G401 (cell line): ENCODE measurements around the gene MUC5B. TPM values are rescaled to one million over a fixed set of nuclear protein-coding genes. Genes with fewer than 3 reads are reported as not detected.
"Not testable (repeated sequence)": the region's sequence is repeated elsewhere in the genome, so short reads cannot be mapped to it uniquely, and the experiment has no call there.

Experiments
- DNase-seq: peaks from one replicate; pipeline ENCODE4 v3.0.0-alpha.2; 2015; ENCODE audit warnings: low spot score
- in situ Hi-C: cut with HindIII; loops from 2 replicates; pipeline ENCODE4 v1.10.0; 2016; ENCODE audit warnings: low sequenced_read_pairs, mixed read lengths
- total RNA-seq: library from RNA; depleted of rRNA; stranded (reverse); fragments of >200 nt; shearing (Covaris generic); gene quantifications from 2 replicates; pipeline ENCODE4 v1.2.3, GENCODE V29; 2014

Gene MUC5B
- total RNA-seq, 1 experiment from 2014 or later, result not detected

DNA sequence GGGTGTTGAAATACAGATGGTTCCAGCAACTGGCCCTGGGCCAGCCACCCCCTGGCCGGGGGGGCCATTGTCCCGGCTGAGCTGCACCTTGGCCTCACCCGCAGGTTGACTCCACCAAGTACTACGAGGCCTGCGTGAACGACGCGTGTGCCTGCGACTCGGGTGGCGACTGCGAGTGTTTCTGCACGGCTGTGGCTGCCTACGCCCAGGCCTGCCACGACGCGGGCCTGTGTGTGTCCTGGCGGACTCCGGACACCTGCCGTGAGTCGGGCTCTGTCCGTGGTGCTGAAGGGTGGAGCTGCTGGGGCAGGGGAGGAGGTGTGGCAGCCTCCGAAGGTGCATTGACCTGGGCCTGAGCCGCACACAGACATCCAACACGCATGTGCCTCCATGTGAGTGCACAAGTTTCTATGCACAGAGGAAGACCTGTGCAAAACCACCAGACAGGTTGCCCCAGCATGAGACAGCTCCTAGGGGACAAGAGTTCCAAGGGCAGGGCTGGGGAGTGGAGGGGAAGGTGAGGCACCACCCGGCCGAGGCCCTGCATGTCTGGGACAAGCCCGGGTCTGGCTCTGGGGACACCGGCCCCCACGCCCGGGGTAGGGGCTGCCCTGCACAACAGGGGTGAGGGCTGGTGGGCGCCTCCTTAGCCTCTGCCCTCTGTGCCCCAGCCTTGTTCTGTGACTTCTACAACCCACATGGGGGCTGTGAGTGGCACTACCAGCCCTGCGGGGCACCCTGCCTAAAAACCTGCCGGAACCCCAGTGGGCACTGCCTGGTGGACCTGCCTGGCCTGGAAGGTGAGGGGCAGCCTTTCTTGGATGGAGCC lies 16.1 kb downstream of the MUC5B start:
- in situ Hi-C loops, result no loop called here
- DNase-seq, result no peak

DNA sequence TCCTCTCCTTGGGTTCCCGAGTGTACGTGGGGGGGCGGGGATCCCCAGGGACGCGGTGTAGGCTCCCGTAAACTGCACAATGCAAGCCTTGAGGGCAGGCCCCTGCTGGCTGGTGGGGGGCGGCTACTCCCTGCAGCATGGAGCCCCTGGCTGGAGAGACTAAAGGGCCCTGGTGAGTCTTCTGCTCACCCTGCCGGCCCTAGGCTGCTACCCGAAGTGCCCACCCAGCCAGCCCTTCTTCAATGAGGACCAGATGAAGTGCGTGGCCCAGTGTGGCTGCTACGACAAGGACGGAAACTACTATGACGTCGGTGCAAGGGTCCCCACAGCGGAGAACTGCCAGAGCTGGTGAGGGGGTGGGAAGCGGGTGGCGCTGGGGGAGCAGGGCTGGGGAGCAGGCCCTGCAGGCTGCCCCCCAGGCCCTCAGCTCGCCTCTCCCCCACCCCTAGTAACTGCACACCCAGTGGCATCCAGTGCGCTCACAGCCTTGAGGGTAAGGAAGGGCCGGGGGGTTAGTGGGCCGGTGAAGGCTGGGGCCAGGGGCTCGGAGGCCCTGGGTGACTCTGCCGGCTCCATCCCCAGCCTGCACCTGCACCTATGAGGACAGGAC lies 16.8 kb downstream of the MUC5B start:
- no peak for DNase-seq
- in situ Hi-C loops, result no loop called here

DNA sequence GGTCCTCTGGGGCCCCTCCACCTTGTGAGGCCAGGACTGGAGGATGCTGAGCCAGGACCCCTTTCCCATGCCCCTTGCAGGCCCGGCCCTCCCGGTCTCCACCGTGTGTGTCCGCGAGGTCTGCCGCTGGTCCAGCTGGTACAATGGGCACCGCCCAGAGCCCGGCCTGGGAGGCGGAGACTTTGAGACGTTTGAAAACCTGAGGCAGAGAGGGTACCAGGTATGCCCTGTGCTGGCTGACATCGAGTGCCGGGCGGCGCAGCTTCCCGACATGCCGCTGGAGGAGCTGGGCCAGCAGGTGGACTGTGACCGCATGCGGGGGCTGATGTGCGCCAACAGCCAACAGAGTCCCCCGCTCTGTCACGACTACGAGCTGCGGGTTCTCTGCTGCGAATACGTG lies 17.9 kb downstream of the MUC5B start:
- in situ Hi-C loops, result no loop called here
- no peak for DNase-seq

DNA sequence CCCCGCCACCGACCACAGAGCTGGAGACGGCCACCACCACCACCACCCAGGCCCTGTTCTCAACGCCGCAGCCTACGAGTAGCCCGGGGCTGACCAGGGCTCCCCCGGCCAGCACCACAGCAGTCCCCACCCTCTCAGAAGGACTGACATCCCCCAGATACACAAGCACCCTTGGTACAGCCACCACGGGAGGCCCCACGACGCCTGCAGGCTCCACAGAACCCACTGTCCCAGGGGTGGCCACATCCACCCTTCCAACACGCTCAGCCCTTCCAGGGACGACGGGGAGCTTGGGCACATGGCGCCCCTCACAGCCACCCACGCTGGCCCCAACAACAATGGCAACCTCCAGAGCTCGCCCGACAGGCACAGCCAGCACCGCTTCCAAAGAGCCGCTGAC lies 18.8 kb downstream of the MUC5B start:
- DNase-seq, result no peak

DNA sequence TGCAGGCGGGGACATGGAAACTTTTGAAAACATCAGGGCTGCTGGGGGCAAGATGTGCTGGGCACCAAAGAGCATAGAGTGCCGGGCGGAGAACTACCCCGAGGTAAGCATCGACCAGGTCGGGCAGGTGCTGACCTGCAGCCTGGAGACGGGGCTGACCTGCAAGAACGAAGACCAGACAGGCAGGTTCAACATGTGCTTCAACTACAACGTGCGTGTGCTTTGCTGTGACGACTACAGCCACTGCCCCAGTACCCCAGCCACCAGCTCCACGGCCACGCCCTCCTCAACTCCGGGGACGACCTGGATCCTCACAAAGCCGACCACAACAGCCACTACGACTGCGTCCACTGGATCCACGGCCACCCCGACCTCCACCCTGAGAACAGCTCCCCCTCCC lies 19.4 kb downstream of the MUC5B start:
- in situ Hi-C loops, result no loop called here

More for the DNA sequence above, 18.8 kb downstream of the MUC5B start:
- in situ Hi-C loops, result no loop called here

DNA sequence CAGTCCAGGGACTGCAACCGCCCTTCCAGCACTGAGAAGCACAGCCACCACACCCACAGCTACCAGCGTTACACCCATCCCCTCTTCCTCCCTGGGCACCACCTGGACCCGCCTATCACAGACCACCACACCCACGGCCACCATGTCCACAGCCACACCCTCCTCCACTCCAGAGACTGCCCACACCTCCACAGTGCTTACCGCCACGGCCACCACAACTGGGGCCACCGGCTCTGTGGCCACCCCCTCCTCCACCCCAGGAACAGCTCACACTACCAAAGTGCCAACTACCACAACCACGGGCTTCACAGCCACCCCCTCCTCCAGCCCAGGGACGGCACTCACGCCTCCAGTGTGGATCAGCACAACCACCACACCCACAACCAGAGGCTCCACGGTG lies 19.9 kb downstream of the MUC5B start:
- in situ Hi-C loops, DNase-seq: not testable (repeated sequence)

More for the DNA sequence above, 19.4 kb downstream of the MUC5B start:
- no peak for DNase-seq

DNA sequence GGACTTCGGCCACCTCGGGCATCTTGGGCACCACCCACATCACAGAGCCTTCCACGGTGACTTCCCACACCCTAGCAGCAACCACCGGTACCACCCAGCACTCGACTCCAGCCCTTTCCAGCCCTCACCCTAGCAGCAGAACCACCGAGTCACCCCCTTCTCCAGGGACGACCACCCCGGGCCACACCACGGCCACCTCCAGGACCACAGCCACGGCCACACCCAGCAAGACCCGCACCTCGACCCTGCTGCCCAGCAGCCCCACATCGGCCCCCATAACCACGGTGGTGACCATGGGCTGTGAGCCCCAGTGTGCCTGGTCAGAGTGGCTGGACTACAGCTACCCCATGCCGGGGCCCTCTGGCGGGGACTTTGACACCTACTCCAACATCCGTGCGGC lies 20.7 kb downstream of the MUC5B start:
- DNase-seq, in situ Hi-C loops: not testable (repeated sequence)

DNA sequence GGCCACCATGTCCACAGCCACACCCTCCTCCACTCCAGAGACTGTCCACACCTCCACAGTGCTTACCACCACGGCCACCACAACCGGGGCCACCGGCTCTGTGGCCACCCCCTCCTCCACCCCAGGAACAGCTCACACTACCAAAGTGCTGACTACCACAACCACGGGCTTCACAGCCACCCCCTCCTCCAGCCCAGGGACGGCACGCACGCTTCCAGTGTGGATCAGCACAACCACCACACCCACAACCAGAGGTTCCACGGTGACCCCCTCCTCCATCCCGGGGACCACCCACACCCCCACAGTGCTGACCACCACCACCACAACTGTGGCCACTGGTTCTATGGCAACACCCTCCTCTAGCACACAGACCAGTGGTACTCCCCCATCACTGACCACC lies 21.7 kb downstream of the MUC5B start:
- DNase-seq, in situ Hi-C loops: not testable (repeated sequence)

DNA sequence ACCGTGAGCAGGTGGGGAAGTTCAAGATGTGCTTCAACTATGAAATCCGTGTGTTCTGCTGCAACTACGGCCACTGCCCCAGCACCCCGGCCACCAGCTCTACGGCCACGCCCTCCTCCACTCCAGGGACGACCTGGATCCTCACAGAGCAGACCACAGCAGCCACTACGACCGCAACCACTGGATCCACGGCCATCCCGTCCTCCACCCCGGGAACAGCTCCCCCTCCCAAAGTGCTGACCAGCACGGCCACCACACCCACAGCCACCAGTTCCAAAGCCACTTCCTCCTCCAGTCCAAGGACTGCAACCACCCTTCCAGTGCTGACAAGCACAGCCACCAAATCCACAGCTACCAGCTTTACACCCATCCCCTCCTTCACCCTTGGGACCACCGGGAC lies 22.9 kb downstream of the MUC5B start:
- in situ Hi-C loops, result not testable (repeated sequence)

DNA sequence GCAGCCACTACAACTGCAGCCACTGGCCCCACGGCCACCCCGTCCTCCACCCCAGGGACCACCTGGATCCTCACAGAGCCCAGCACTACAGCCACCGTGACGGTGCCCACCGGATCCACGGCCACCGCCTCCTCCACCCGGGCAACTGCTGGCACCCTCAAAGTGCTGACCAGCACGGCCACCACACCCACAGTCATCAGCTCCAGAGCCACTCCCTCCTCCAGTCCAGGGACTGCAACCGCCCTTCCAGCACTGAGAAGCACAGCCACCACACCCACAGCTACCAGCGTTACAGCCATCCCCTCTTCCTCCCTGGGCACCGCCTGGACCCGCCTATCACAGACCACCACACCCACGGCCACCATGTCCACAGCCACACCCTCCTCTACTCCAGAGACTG lies 23.4 kb downstream of the MUC5B start:
- DNase-seq, in situ Hi-C loops: not testable (repeated sequence)

More for the DNA sequence above, 22.9 kb downstream of the MUC5B start:
- not testable (repeated sequence) for DNase-seq

DNA sequence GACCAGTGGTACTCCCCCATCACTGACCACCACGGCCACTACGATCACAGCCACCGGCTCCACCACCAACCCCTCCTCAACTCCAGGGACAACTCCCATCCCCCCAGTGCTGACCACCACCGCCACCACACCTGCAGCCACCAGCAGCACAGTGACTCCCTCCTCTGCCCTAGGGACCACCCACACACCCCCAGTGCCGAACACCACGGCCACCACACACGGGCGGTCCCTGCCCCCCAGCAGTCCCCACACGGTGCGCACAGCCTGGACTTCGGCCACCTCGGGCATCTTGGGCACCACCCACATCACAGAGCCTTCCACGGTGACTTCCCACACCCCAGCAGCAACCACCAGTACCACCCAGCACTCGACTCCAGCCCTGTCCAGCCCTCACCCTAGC lies 24.2 kb downstream of the MUC5B start:
- DNase-seq, in situ Hi-C loops: not testable (repeated sequence)

DNA sequence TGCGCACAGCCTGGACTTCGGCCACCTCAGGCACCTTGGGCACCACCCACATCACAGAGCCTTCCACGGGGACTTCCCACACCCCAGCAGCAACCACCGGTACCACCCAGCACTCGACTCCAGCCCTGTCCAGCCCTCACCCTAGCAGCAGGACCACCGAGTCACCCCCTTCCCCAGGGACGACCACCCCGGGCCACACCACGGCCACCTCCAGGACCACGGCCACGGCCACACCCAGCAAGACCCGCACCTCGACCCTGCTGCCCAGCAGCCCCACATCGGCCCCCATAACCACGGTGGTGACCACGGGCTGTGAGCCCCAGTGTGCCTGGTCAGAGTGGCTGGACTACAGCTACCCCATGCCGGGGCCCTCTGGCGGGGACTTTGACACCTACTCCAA lies 26.1 kb downstream of the MUC5B start:
- DNase-seq, in situ Hi-C loops: not testable (repeated sequence)

DNA sequence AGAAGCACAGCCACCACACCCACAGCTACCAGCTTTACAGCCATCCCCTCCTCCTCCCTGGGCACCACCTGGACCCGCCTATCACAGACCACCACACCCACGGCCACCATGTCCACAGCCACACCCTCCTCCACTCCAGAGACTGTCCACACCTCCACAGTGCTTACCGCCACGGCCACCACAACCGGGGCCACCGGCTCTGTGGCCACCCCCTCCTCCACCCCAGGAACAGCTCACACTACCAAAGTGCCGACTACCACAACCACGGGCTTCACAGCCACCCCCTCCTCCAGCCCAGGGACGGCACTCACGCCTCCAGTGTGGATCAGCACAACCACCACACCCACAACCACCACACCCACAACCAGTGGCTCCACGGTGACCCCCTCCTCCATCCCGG lies 27.5 kb downstream of the MUC5B start:
- in situ Hi-C loops, DNase-seq: not testable (repeated sequence)

DNA sequence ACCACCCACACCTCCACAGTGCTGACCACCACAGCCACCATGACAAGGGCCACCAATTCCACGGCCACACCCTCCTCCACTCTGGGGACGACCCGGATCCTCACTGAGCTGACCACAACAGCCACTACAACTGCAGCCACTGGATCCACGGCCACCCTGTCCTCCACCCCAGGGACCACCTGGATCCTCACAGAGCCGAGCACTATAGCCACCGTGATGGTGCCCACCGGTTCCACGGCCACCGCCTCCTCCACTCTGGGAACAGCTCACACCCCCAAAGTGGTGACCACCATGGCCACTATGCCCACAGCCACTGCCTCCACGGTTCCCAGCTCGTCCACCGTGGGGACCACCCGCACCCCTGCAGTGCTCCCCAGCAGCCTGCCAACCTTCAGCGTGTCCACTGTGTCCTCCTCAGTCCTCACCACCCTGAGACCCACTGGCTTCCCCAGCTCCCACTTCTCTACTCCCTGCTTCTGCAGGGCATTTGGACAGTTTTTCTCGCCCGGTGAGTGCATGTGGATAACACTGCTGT lies 28.4 kb downstream of the MUC5B start:
- no peak for DNase-seq
- in situ Hi-C loops, result no loop called here

DNA sequence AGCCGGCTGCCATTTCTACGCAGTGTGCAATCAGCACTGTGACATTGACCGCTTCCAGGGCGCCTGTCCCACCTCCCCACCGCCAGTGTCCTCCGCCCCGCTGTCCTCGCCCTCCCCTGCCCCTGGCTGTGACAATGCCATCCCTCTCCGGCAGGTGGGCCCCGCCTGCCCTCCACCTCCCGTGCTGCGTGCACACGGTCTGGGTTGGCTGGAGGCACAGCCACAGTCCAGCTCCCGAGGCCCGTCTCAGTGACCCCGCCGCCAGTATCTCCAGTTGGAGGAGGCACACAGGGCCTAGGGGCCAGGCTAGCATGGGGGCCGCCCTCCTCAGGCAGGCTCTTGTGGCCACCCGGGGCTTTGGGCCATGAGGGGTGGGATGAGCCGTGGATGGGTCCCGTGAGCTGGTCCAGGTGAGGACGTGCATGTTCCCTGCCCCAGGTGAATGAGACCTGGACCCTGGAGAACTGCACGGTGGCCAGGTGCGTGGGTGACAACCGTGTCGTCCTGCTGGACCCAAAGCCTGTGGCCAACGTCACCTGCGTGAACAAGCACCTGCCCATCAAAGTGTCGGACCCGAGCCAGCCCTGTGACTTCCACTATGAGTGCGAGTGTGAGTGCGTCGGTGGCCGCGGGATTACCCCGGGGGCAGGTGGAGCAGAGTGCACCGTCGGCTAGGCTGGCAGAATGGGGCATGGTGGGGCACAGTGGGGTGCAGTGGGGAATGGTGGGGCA lies 29.7 kb downstream of the MUC5B start:
- in situ Hi-C loops, result no loop called here
- no peak for DNase-seq

DNA sequence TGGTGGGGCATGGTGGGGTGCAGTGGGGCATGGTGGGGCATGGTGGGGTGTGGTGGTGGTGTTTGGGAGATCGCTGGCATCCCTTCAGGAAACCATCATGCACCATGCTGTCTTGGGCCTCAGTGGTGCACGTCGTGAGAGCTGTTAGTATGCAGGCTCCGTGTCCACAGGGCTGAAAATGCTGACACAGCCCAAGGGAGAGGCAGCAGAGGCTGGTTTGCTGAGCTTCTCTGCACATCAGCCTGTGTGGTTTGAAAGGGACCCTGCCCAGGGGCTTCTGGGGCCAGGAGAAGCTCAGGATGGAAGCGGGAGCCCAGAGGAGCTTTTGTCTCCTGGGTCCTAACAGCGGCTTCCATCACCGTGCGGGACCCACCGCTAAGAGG lies 30.2 kb downstream of the MUC5B start:
- DNase-seq, result no peak
- in situ Hi-C loops, result no loop called here

DNA sequence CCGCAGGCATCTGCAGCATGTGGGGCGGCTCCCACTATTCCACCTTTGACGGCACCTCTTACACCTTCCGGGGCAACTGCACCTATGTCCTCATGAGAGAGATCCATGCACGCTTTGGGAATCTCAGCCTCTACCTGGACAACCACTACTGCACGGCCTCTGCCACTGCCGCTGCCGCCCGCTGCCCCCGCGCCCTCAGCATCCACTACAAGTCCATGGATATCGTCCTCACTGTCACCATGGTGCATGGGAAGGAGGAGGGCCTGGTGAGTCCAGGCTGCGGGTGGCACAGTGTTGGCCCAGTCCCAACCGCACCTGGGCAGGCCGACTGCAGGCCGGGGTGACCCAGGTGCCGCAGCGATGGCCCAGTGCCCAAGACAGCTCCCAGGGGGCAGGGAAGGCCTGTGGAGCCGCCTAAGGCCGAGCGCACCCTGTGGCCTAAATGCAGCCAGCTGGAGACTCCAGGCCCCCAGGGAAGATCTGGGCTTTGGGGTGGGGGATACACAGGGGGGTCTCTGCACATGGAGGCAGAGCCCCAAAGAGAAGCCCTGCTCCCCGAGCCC lies 31.3 kb downstream of the MUC5B start:
- DNase-seq, result no peak

DNA sequence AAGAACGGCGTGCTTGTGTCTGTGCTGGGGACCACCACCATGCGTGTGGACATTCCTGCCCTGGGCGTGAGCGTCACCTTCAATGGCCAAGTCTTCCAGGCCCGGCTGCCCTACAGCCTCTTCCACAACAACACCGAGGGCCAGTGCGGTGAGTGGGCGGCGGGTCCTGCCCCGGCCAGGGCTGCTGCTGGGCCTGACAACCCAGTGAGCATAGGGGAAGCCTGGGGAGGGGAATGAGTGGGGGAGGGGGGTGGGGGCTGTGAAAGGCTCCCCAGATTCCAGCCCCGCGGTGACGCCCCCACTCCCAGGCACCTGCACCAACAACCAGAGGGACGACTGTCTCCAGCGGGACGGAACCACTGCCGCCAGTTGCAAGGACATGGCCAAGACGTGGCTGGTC lies 31.9 kb downstream of the MUC5B start:
- DNase-seq, result no peak
- in situ Hi-C loops, result no loop called here

More for the DNA sequence above, 31.3 kb downstream of the MUC5B start:
- in situ Hi-C loops, result no loop called here

DNA sequence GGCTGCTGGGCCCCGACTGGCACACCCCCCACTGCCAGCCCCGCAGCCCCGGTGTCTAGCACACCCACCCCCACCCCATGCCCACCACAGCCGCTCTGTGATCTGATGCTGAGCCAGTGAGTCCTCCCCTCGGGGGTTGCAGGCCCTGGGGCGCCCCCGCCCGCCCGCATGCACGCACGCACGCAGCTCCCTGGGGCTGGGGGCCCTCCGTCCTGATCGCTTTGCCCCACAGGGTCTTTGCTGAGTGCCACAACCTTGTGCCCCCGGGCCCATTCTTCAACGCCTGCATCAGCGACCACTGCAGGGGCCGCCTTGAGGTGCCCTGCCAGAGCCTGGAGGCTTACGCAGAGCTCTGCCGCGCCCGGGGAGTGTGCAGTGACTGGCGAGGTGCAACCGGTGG lies 32.3 kb downstream of the MUC5B start:
- no peak for DNase-seq
- in situ Hi-C loops, result no loop called here
